Psoas muscle (tissue), 8 donors: ENCODE data around the gene MDC1. TPM values are rescaled to one million over a fixed set of nuclear protein-coding genes. Genes with fewer than 3 reads are reported as not detected.

ENCODE experiments used
- ATAC-seq, 4 donors: fragments of 200-7000 bp; cut with Tn5 transposase; one replicate each; pipeline ENCODE4 v1.9.1; 2020; ENCODE audit warnings: moderate library complexity in 3 of 4, mild to moderate bottlenecking in 2 of 4
- DNase-seq, 2 donors: peaks; one replicate each; pipeline ENCODE4 v3.0.0-alpha.2; 2020
- H3K27ac ChIP-seq: fragments of 200-600 bp; one replicate; pipeline ENCODE4 v1.8.0; 2022
- H3K27me3 ChIP-seq, 3 donors: fragments of 200-600 bp in 1 of 3; one replicate each; pipeline versions ENCODE4 v1.6.1 to v1.8.0; 2013 to 2022; ENCODE audit warnings: low read length in 2 of 3, mild to moderate bottlenecking in 2 of 3, moderate library complexity in 1 of 3; ENCODE audit not compliant: insufficient read depth in 3 of 3
- H3K36me3 ChIP-seq, 2 donors: fragments of 200-600 bp in 1 of 2; one replicate each; pipeline versions ENCODE4 v1.6.1 to v1.8.0; 2013 to 2022; ENCODE audit warnings: low read depth in 1 of 2, mild to moderate bottlenecking in 1 of 2, moderate library complexity in 1 of 2; ENCODE audit not compliant: insufficient read depth in 1 of 2
- H3K4me1 ChIP-seq: fragments of 200-600 bp; one replicate; pipeline ENCODE4 v1.8.0; 2022
- H3K4me3 ChIP-seq: fragments of 200-600 bp; one replicate; pipeline ENCODE4 v1.8.0; 2022; ENCODE audit warnings: mild to moderate bottlenecking
- H3K9me3 ChIP-seq: fragments of 200-600 bp; one replicate; pipeline ENCODE4 v1.8.0; 2022
- WGBS, 3 donors: extraction: QIAGEN DNeasy Blood & Tissue Kit; methylation state at CpG; one replicate each; pipeline versions ENCODE4 v1.1.6 to v1.1.7; 2013; 5-methylcytosine and 5-hydroxymethylcytosine counted together
- intact Hi-C, 2 donors: fragments of 100-400 bp; cut with DNase I; formaldehyde crosslinking; loops; one replicate each; pipeline versions ENCODE4 v1.11.0 to v1.14.2; 2022
- polyA plus RNA-seq, 3 donors: library from polyadenylated mRNA; stranded (reverse); fragments of 200-250 nt; gene quantifications; one replicate each; pipeline ENCODE4 v1.2.3, GENCODE V29; 2013
- total RNA-seq, 4 donors: library from RNA; stranded (reverse); fragmentation: NEBNext Ultra II Directional in 2 of 4; extraction: Animal tissue kit (Norgen Biotek cat#: 25700) in 2 of 4; gene quantifications; one replicate each; pipeline versions ENCODE4 v1.2.1 to v1.2.4, GENCODE V29; 2021 to 2023
- TF ChIP-seq, protein P1 (sequence below): fragments of 200-600 bp; IDR thresholded peaks from one replicate; pipeline ENCODE4 v1.8.0; 2022; ENCODE audit warnings: antibody characterized with exemption
- donor health status: healthy with polysubstance abuse.
- donor health status: DM: no; HTN: no; CAD: no; lungs with moderate emphysema.
- donor health status: Bipolar disorder and iron deficiency.
- donor health status: healthy.
- donor health status: DM: yes; HTN: yes; CAD: no.
- donor health status: DM: no; HTN: no; CAD: no.
- donor health status: DM: no; HTN: no; CAD: no.
- donor health status: DM: yes; HTN: yes; CAD: no.

Gene MDC1
- total and polyA plus RNA-seq, 7 donors: 4.1 to 18.0 (median 12.7) TPM

GRCh38 chr6:30714263-30714662, 2.8 kb downstream of the MDC1 start:
- H3K9me3 ChIP-seq: no peaks in the 10 kb centered on the region
- peaks cover 0 to 63% of the 10 kb centered on the region in 2 donors for H3K36me3 ChIP-seq
- TF ChIP-seq, protein P1, sequence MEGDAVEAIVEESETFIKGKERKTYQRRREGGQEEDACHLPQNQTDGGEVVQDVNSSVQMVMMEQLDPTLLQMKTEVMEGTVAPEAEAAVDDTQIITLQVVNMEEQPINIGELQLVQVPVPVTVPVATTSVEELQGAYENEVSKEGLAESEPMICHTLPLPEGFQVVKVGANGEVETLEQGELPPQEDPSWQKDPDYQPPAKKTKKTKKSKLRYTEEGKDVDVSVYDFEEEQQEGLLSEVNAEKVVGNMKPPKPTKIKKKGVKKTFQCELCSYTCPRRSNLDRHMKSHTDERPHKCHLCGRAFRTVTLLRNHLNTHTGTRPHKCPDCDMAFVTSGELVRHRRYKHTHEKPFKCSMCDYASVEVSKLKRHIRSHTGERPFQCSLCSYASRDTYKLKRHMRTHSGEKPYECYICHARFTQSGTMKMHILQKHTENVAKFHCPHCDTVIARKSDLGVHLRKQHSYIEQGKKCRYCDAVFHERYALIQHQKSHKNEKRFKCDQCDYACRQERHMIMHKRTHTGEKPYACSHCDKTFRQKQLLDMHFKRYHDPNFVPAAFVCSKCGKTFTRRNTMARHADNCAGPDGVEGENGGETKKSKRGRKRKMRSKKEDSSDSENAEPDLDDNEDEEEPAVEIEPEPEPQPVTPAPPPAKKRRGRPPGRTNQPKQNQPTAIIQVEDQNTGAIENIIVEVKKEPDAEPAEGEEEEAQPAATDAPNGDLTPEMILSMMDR: no peak
- WGBS, 3 donors: 97 to 100% (median 100%) methylated on average over 1 of the region's 1 CpG
- ATAC-seq (no peak), DNase-seq (no peak)
- intact Hi-C loops: no loop called here
- H3K4me1 ChIP-seq: peaks cover 18% of the 10 kb centered on the region
- no peak overlapping the region for H3K4me3 ChIP-seq
- no peaks in the 10 kb centered on the region for H3K27me3 ChIP-seq
- no peak overlapping the region for H3K27ac ChIP-seq

DNA sequence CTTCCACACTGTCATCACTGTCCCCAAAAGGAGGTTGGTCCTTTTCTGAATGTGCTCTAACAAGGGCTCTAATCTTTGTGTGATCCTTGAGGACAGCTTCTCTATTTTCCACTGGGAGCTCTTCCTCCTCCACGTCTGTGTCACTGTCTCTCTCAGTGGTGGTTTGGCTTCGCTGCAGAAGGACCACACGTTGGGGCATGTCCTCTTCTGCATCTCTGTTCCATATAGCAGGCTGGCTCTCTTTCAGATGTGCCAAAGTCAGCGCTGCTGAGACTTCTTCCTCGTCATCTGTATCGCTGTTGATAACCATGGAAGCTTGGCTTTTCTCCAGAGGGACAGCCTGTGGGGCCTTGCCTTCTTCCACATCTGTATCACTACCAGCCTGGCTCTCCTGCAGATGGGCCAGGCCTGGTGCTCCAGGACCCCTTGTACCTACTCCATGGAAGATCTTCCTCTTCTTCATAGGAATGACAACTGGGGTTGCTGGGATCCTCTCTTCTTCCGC, 4.6 kb downstream of the MDC1 start:
- WGBS, 3 donors: 71 to 83% (median 75%) methylated on average over 7 of the region's 7 CpGs
- H3K27me3 ChIP-seq: no peaks in the 10 kb centered on the region
- no peak overlapping the region for H3K27ac ChIP-seq
- no peak overlapping the region for H3K4me3 ChIP-seq
- intact Hi-C loops: loop anchor here in 1 of 2 donors (2.0 kb wide), 1 partner anchor 18 kb away; no protein-coding TSS in a partner anchor
- ATAC-seq: no peak
- TF ChIP-seq, protein P1: no peak
- DNase-seq: no peak
- no peaks in the 10 kb centered on the region for H3K9me3 ChIP-seq
- peaks cover 9% of the 10 kb centered on the region for H3K4me1 ChIP-seq
- peaks cover 0 to 80% of the 10 kb centered on the region in 2 donors for H3K36me3 ChIP-seq

DNA sequence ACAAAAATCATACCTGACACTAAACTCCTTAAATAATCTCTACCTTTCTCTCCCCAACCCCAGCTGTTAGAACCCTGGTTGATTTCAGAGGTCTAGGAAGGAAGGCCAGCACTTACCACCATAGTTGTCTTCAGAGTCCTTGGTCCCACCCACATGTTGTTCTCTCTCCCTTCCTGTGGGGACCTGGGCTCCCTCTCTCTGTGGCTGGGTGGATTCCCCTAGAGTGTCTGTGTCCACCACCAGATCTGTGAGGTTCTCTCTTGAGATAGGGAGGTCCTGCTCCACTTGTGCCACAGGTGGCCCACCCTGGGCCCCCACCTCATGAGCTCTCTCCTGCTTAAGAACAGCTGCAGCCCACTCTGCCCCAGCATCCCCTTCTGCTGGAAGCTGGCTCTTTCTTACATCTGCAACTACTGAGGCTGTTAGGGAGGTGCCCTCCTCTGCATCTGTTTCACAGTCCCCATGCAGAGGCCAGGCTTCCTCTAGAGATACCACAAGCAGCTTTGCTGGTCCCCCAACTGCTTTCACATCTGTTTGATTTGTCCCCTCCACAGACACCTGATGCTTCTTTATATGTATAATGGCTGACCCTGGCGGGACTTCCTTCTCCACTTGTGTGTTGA, 5.2 kb downstream of the MDC1 start:
- no peak overlapping the region for H3K4me3 ChIP-seq
- no peaks in the 10 kb centered on the region for H3K9me3 ChIP-seq
- peaks cover 0 to 87% of the 10 kb centered on the region in 2 donors for H3K36me3 ChIP-seq
- intact Hi-C loops: loop anchor here in 1 of 2 donors (2.0 kb wide), 1 partner anchor 17 kb away; no protein-coding TSS in a partner anchor
- DNase-seq (no peak), ATAC-seq (no peak)
- H3K27ac ChIP-seq: no peak overlapping the region
- 82 to 94% (median 93%) methylated on average over 1 of the region's 1 CpG for WGBS, 3 donors
- no peaks in the 10 kb centered on the region for H3K27me3 ChIP-seq
- H3K4me1 ChIP-seq: peaks cover 9% of the 10 kb centered on the region
- TF ChIP-seq, protein P1: no peak

DNA sequence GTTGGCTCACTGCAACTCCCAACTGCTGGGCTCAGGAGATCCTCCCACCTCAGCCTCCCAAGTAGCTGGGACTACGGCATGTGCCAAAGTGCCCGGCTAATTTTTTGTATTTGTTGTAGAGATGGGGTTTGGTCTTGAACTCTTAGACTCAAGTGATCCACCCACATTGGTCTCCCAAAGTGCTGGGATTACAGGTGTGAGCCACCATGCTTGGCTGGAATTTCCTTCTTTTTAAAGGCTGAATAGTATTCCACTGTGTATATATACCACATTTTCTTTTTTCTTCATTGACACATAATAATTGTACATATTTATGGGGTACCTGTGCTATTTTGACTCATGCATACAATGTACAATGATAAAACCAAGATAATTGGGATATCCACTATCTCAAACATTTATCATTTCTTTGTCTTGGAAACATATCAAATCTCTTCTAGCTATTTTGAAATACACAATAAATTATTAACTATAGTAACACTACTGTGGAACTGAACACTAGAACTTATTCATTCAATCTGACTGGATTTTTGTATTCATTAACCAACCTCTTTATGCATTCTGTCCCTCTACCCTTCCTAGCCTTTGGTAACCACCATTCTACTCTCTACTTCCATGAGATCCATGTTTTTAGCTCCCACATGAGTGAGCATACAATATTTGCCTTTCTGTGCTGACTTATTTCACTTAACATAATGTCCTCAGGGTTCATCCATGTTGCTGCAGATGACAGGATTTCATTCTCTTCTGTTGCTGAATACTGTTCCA, 7.8 kb downstream of the MDC1 start:
- ATAC-seq (no peak), DNase-seq (no peak)
- Histone ChIP-seq H3K9me3 (no peaks in the 10 kb centered on the region), H3K27me3 (no peaks in the 10 kb centered on the region), H3K4me3 (no peak overlapping the region), H3K36me3 (peaks cover 0 to 77% of the 10 kb centered on the region in 2 donors), H3K27ac (no peak overlapping the region), H3K4me1 (no peaks in the 10 kb centered on the region)
- WGBS, 3 donors: 95 to 100% (median 98%) methylated on average over 2 of the region's 2 CpGs
- TF ChIP-seq, protein P1: no peak
- intact Hi-C loops: no loop called here
